SH-SY5Y (cell line): ENCODE results near the gene ITGAL.

Source experiments
- GATA2 ChIP-seq: IDR thresholded peaks from 2 replicates; pipeline ENCODE4 v1.6.1; 2011; ENCODE audit warnings: mild to moderate bottlenecking, low read depth, low read length
- GATA3 ChIP-seq: IDR thresholded peaks from 2 replicates; pipeline ENCODE4 v1.6.1; 2011; ENCODE audit warnings: low read depth, mild to moderate bottlenecking, low read length, moderate library complexity

DNA sequence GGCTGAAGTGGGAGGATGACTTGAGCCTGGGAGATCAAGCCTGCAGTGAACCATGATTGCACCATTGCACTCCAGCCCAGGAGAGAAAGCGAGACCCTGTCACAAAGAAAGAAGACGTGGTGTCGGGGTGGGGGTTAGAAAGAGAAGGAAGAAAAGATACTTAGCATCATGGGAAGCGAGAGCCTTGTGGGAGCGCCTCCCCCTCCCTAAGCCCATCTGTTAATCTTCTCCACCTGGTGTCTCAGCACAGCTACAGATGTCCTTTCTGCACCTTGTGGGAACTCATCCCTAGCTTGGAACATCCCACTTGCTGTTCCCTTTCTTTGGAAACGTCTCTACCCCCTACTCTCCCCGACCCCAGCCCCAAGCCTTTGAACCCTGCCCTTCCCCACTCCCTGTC lies 93.0 kb downstream of the ITGAL start:
- TF ChIP-seq GATA2 (no peak), GATA3 (no peak)
